Measurements from ENCODE around the gene FAR2.
"Not testable (repeated sequence)": the region's sequence is repeated elsewhere in the genome, so short reads cannot be mapped to it uniquely, and the experiment has no call there.

- not testable (repeated sequence) for TF ChIP-seq CTCF, EZH2, EZH2phosphoT487 (IDR thresholded peaks at IDR 0.05)
Observed at GRCh38 chr12:29257687-29258086, 108.6 kb downstream of the FAR2 start.

Measured in neural progenitor cell (in vitro differentiated cells).